ENCODE data around the gene ZIC4. TPM values are rescaled to one million over a fixed set of nuclear protein-coding genes. Genes with fewer than 3 reads are reported as not detected.

Gene ZIC4
- total and polyA plus RNA-seq, 10 of the 15 experiments (the other 5 are each of a cell fraction or from before 2014, with no cell fraction given), result not detected

GRCh38 chr3:147418371-147418781 lies 12.0 kb upstream of the ZIC4 start:
- no peak for FAIRE-seq

More at GRCh38 chr3:147418371-147418781, 12.0 kb upstream of the ZIC4 start:
- Histone ChIP-seq H4K20me1 (ENCODE audit: control insufficient read depth, insufficient read depth) (no peaks in the 10 kb centered on the region), H3K36me3 (ENCODE audit: control insufficient read depth in 2 of 2, insufficient read depth in 2 of 2, low read length in 1 of 2) (no peaks in the 10 kb centered on the region), H2AFZ (ENCODE audit: control insufficient read depth, low read depth, low read length) (no peak overlapping the region), H3K27me3 (replicated peaks in 1 of 2; ENCODE audit: control insufficient read depth in 2 of 2, insufficient read depth in 2 of 2, low read length in 1 of 2) (peaks cover 9 to 13% of the 10 kb centered on the region in 2 experiments), H3K9ac (ENCODE audit: control insufficient read depth, insufficient read depth, low read length) (no peak overlapping the region), H3K4me3 (no peak overlapping the region), H3K4me1 (ENCODE audit: control insufficient read depth, insufficient read depth, low read length) (no peaks in the 10 kb centered on the region), H3K9me3 (replicated peaks; ENCODE audit: control insufficient read depth, insufficient read depth, low read length) (peaks cover 1% of the 10 kb centered on the region; the same call in 1 of the 3 replicates), H3K79me2 (ENCODE audit: control insufficient read depth, insufficient read depth, low read length) (no peaks in the 10 kb centered on the region), H3K27ac (ENCODE audit: control insufficient read depth, insufficient read depth) (no peak overlapping the region), H3K4me2 (ENCODE audit: control insufficient read depth, insufficient read depth) (no peak overlapping the region)
- ATAC-seq (no peak), DNase-seq (ENCODE audit: low read depth, low spot score) (no peak)
- ChIA-PET SMC1A (ENCODE audit: uncharacterized antibody, unreplicated experiment) (no interaction called here), CTCF (no interaction called here), POLR2A (no interaction called here), RAD21 (ENCODE audit: unreplicated experiment) (no interaction called here)
- intact Hi-C loops (cut with micrococcal nuclease; ENCODE audit: unreplicated experiment) (no loop called here), in situ Hi-C loops (cut with MboI) (no loop called here)
- WGBS (ENCODE audit: insufficient coverage, insufficient replicate concordance, low lambda C conversion rate, missing lambda C conversion rate), result 0% methylated on average over 4 of the region's 4 CpGs
- BruUV-seq (replicated peaks), result no TSS peak
- no peak for TF ChIP-seq FOXK2 (IDR thresholded peaks at IDR 0.05)
- TF ChIP-seq, protein P1, sequence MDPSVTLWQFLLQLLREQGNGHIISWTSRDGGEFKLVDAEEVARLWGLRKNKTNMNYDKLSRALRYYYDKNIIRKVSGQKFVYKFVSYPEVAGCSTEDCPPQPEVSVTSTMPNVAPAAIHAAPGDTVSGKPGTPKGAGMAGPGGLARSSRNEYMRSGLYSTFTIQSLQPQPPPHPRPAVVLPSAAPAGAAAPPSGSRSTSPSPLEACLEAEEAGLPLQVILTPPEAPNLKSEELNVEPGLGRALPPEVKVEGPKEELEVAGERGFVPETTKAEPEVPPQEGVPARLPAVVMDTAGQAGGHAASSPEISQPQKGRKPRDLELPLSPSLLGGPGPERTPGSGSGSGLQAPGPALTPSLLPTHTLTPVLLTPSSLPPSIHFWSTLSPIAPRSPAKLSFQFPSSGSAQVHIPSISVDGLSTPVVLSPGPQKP (IDR thresholded peaks at IDR 0.05; ENCODE audit: low read depth, low read length), result no peak
- no peak for TF ChIP-seq ZNF384 (IDR thresholded peaks at IDR 0.05; ENCODE audit: borderline replicate concordance, low read depth, low read length)
- TF ChIP-seq, protein P2, sequence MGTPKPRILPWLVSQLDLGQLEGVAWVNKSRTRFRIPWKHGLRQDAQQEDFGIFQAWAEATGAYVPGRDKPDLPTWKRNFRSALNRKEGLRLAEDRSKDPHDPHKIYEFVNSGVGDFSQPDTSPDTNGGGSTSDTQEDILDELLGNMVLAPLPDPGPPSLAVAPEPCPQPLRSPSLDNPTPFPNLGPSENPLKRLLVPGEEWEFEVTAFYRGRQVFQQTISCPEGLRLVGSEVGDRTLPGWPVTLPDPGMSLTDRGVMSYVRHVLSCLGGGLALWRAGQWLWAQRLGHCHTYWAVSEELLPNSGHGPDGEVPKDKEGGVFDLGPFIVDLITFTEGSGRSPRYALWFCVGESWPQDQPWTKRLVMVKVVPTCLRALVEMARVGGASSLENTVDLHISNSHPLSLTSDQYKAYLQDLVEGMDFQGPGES (IDR thresholded peaks at IDR 0.05), result no peak
- no peak for TF ChIP-seq SUPT20H (IDR thresholded peaks at IDR 0.05; ENCODE audit: borderline replicate concordance, control insufficient read depth, low read depth, low read length)
- TF ChIP-seq PKNOX1 (IDR thresholded peaks at IDR 0.05), result no peak
- TF ChIP-seq, protein P3, sequence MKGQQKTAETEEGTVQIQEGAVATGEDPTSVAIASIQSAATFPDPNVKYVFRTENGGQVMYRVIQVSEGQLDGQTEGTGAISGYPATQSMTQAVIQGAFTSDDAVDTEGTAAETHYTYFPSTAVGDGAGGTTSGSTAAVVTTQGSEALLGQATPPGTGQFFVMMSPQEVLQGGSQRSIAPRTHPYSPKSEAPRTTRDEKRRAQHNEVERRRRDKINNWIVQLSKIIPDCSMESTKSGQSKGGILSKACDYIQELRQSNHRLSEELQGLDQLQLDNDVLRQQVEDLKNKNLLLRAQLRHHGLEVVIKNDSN (IDR thresholded peaks at IDR 0.05; ENCODE audit: borderline replicate concordance, extremely low read length, insufficient read depth, low read depth, low read length), result no peak
- TF ChIP-seq, protein P4, sequence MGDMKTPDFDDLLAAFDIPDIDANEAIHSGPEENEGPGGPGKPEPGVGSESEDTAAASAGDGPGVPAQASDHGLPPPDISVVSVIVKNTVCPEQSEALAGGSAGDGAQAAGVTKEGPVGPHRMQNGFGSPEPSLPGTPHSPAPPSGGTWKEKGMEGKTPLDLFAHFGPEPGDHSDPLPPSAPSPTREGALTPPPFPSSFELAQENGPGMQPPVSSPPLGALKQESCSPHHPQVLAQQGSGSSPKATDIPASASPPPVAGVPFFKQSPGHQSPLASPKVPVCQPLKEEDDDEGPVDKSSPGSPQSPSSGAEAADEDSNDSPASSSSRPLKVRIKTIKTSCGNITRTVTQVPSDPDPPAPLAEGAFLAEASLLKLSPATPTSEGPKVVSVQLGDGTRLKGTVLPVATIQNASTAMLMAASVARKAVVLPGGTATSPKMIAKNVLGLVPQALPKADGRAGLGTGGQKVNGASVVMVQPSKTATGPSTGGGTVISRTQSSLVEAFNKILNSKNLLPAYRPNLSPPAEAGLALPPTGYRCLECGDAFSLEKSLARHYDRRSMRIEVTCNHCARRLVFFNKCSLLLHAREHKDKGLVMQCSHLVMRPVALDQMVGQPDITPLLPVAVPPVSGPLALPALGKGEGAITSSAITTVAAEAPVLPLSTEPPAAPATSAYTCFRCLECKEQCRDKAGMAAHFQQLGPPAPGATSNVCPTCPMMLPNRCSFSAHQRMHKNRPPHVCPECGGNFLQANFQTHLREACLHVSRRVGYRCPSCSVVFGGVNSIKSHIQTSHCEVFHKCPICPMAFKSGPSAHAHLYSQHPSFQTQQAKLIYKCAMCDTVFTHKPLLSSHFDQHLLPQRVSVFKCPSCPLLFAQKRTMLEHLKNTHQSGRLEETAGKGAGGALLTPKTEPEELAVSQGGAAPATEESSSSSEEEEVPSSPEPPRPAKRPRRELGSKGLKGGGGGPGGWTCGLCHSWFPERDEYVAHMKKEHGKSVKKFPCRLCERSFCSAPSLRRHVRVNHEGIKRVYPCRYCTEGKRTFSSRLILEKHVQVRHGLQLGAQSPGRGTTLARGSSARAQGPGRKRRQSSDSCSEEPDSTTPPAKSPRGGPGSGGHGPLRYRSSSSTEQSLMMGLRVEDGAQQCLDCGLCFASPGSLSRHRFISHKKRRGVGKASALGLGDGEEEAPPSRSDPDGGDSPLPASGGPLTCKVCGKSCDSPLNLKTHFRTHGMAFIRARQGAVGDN (IDR thresholded peaks at IDR 0.05), result no peak

Measured in GM12878 (cell line).